Measurements from ENCODE around the gene PTAFR.

DNA sequence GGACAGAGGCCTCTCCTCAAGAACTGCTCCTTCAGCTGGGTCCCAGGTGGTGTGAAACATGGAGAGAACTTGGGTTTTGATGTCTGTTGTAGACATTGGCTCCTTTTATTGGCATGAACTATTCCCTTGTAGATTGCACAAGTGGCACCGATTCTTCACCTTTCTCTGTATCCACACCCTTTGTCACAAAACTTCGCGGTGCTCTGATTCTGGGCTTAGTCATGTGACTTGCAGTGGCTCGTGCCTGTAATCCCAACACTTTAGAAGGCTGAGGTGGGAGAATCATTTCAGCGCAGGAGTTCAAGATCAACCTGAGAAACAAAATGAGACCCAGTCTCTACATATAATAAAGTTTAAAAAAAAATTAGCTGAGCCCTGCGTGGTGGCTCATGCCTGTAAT, 45.6 kb downstream of the PTAFR start:
- TF ChIP-seq CTCF (optimal IDR thresholded peaks at IDR 0.05 in 1 of 3, IDR thresholded peaks at IDR 0.05 in 1 of 3, conservative IDR thresholded peaks at IDR 0.05 in 1 of 3; ENCODE audit: extremely low read depth in 1 of 3, insufficient read depth in 2 of 3, low read length in 3 of 3) (no peak), EZH2 (IDR thresholded peaks at IDR 0.05; ENCODE audit: low read length) (no peak)

Measured in keratinocyte (primary cell).